Measurements from ENCODE around the gene NLRP11. TPM values are rescaled to one million over a fixed set of nuclear protein-coding genes. Genes with fewer than 3 reads are reported as not detected.

NLRP11 gene
- total RNA-seq = under 0.01 TPM
- polyA plus RNA-seq = 0.02 TPM
- long read RNA-seq, donor 1 = 0 reads
- long read RNA-seq, donor 2 = 0 reads
- long read RNA-seq, donor 3 = 0 reads
- long read RNA-seq, donor 4 = 0 reads
- long read RNA-seq, donor 5 = 0 reads
- long read RNA-seq, donor 6 = 0 reads
- long read RNA-seq, donor 7 = 0 reads
- long read RNA-seq, donor 8 = 0 reads
- long read RNA-seq, donor 9 = 0 reads
- long read RNA-seq, donor 10 = 0 reads

GRCh38 chr19:55831846-55832245 lies at the start of gene NLRP11:
NLRP11 (minus strand) TSS chr19:55831999; CDS start chr19:55818174, 13,825 bp downstream.
- H3K36me3 ChIP-seq (ENCODE audit: control insufficient read depth in 2 of 2, insufficient read depth in 2 of 2, low read length in 1 of 2) = no peaks in the 10 kb centered on the region
- H3K9me3 ChIP-seq (ENCODE audit: control insufficient read depth in 2 of 2, insufficient read depth in 1 of 2, low read length in 1 of 2) = peaks cover 0 to 8% of the 10 kb centered on the region in 2 donors
- H3K4me1 ChIP-seq (ENCODE audit: control insufficient read depth in 2 of 2, insufficient read depth in 2 of 2, low read length in 2 of 2) = no peaks in the 10 kb centered on the region
- no peaks in the 10 kb centered on the region for H3K27me3 ChIP-seq (ENCODE audit: control insufficient read depth in 2 of 2, insufficient read depth in 1 of 2, low read length in 1 of 2)
- no peak within 1 kb of the TSS for H3K4me3 ChIP-seq (ENCODE audit: low read length in 2 of 2)
- no peak within 1 kb of the TSS for H3K27ac ChIP-seq (ENCODE audit: low read depth in 1 of 2, low read length in 1 of 2)
- DNase-seq (ENCODE audit: low read depth in 6 of 9, low spot score in 9 of 9) = no peak
- 95% methylated on average over 10 of the region's 10 CpGs for WGBS

- DNase-seq (ENCODE audit: low read depth in 6 of 9, low spot score in 9 of 9) = no peak
- no peaks in the 10 kb centered on the region for H3K27me3 ChIP-seq (ENCODE audit: control insufficient read depth in 2 of 2, insufficient read depth in 1 of 2, low read length in 1 of 2)
- WGBS = 76% methylated on average over 3 of the region's 3 CpGs
These were observed 45.4 kb upstream of the NLRP11 start for GRCh38 chr19:55877211-55877610.

GRCh38 chr19:55870736-55871135 lies 38.9 kb upstream of the NLRP11 start:
- DNase-seq (ENCODE audit: low read depth in 6 of 9, low spot score in 9 of 9) = no peak
- H3K27me3 ChIP-seq (ENCODE audit: control insufficient read depth in 2 of 2, insufficient read depth in 1 of 2, low read length in 1 of 2) = no peaks in the 10 kb centered on the region
- no peak overlapping the region for H3K4me3 ChIP-seq (ENCODE audit: low read length in 2 of 2)
- no peaks in the 10 kb centered on the region for H3K4me1 ChIP-seq (ENCODE audit: control insufficient read depth in 2 of 2, insufficient read depth in 2 of 2, low read length in 2 of 2)
- H3K27ac ChIP-seq (ENCODE audit: low read depth in 1 of 2, low read length in 1 of 2) = no peak overlapping the region
- no peaks in the 10 kb centered on the region for H3K36me3 ChIP-seq (ENCODE audit: control insufficient read depth in 2 of 2, insufficient read depth in 2 of 2, low read length in 1 of 2)
- 90% methylated on average over 11 of the region's 11 CpGs for WGBS
- peaks cover 2 to 16% of the 10 kb centered on the region in 2 donors for H3K9me3 ChIP-seq (ENCODE audit: control insufficient read depth in 2 of 2, insufficient read depth in 1 of 2, low read length in 1 of 2)

More at GRCh38 chr19:55877211-55877610, 45.4 kb upstream of the NLRP11 start:
- no peaks in the 10 kb centered on the region for H3K36me3 ChIP-seq (ENCODE audit: control insufficient read depth in 2 of 2, insufficient read depth in 2 of 2, low read length in 1 of 2)
- H3K4me1 ChIP-seq (ENCODE audit: control insufficient read depth in 2 of 2, insufficient read depth in 2 of 2, low read length in 2 of 2) = no peaks in the 10 kb centered on the region
- H3K9me3 ChIP-seq (ENCODE audit: control insufficient read depth in 2 of 2, insufficient read depth in 1 of 2, low read length in 1 of 2) = peaks cover 7 to 12% of the 10 kb centered on the region in 2 donors
- no peak overlapping the region for H3K4me3 ChIP-seq (ENCODE audit: low read length in 2 of 2)
- H3K27ac ChIP-seq (ENCODE audit: low read depth in 1 of 2, low read length in 1 of 2) = no peak overlapping the region

GRCh38 chr19:55867101-55867500 lies 35.3 kb upstream of the NLRP11 start:
- Histone ChIP-seq H3K4me1 (ENCODE audit: control insufficient read depth in 2 of 2, insufficient read depth in 2 of 2, low read length in 2 of 2) (no peaks in the 10 kb centered on the region), H3K27ac (ENCODE audit: low read depth in 1 of 2, low read length in 1 of 2) (no peak overlapping the region), H3K27me3 (ENCODE audit: control insufficient read depth in 2 of 2, insufficient read depth in 1 of 2, low read length in 1 of 2) (no peaks in the 10 kb centered on the region), H3K9me3 (ENCODE audit: control insufficient read depth in 2 of 2, insufficient read depth in 1 of 2, low read length in 1 of 2) (peaks cover 2 to 16% of the 10 kb centered on the region in 2 donors), H3K4me3 (ENCODE audit: low read length in 2 of 2) (no peak overlapping the region), H3K36me3 (ENCODE audit: control insufficient read depth in 2 of 2, insufficient read depth in 2 of 2, low read length in 1 of 2) (no peaks in the 10 kb centered on the region)
- 97% methylated on average over 7 of the region's 7 CpGs for WGBS
- no peak for DNase-seq (ENCODE audit: low read depth in 6 of 9, low spot score in 9 of 9)

- Histone ChIP-seq H3K36me3 (ENCODE audit: control insufficient read depth in 2 of 2, insufficient read depth in 2 of 2, low read length in 1 of 2) (no peaks in the 10 kb centered on the region), H3K27ac (ENCODE audit: low read depth in 1 of 2, low read length in 1 of 2) (no peak overlapping the region), H3K27me3 (ENCODE audit: control insufficient read depth in 2 of 2, insufficient read depth in 1 of 2, low read length in 1 of 2) (no peaks in the 10 kb centered on the region), H3K4me3 (ENCODE audit: low read length in 2 of 2) (no peak overlapping the region), H3K9me3 (ENCODE audit: control insufficient read depth in 2 of 2, insufficient read depth in 1 of 2, low read length in 1 of 2) (peaks cover 2 to 14% of the 10 kb centered on the region in 2 donors), H3K4me1 (ENCODE audit: control insufficient read depth in 2 of 2, insufficient read depth in 2 of 2, low read length in 2 of 2) (no peaks in the 10 kb centered on the region)
- 63% methylated on average over 3 of the region's 3 CpGs for WGBS
- no peak for DNase-seq (ENCODE audit: low read depth in 6 of 9, low spot score in 9 of 9)
These were observed 34.7 kb upstream of the NLRP11 start for GRCh38 chr19:55866521-55866920.

GRCh38 chr19:55858969-55859368 lies 27.2 kb upstream of the NLRP11 start:
- DNase-seq (ENCODE audit: low read depth in 6 of 9, low spot score in 9 of 9) = no peak
- Histone ChIP-seq H3K4me1 (ENCODE audit: control insufficient read depth in 2 of 2, insufficient read depth in 2 of 2, low read length in 2 of 2) (no peaks in the 10 kb centered on the region), H3K9me3 (ENCODE audit: control insufficient read depth in 2 of 2, insufficient read depth in 1 of 2, low read length in 1 of 2) (peaks cover 3 to 16% of the 10 kb centered on the region in 2 donors), H3K36me3 (ENCODE audit: control insufficient read depth in 2 of 2, insufficient read depth in 2 of 2, low read length in 1 of 2) (no peaks in the 10 kb centered on the region), H3K27me3 (ENCODE audit: control insufficient read depth in 2 of 2, insufficient read depth in 1 of 2, low read length in 1 of 2) (no peaks in the 10 kb centered on the region), H3K27ac (ENCODE audit: low read depth in 1 of 2, low read length in 1 of 2) (no peak overlapping the region), H3K4me3 (ENCODE audit: low read length in 2 of 2) (no peak overlapping the region)
- 82% methylated on average over 5 of the region's 5 CpGs for WGBS

- no peaks in the 10 kb centered on the region for H3K4me1 ChIP-seq (ENCODE audit: control insufficient read depth in 2 of 2, insufficient read depth in 2 of 2, low read length in 2 of 2)
- no peaks in the 10 kb centered on the region for H3K36me3 ChIP-seq (ENCODE audit: control insufficient read depth in 2 of 2, insufficient read depth in 2 of 2, low read length in 1 of 2)
- WGBS = 95% methylated on average over 14 of the region's 14 CpGs
- peaks cover 3 to 20% of the 10 kb centered on the region in 2 donors for H3K9me3 ChIP-seq (ENCODE audit: control insufficient read depth in 2 of 2, insufficient read depth in 1 of 2, low read length in 1 of 2)
- no peaks in the 10 kb centered on the region for H3K27me3 ChIP-seq (ENCODE audit: control insufficient read depth in 2 of 2, insufficient read depth in 1 of 2, low read length in 1 of 2)
- no peak for DNase-seq (ENCODE audit: low read depth in 6 of 9, low spot score in 9 of 9)
- no peak overlapping the region for H3K4me3 ChIP-seq (ENCODE audit: low read length in 2 of 2)
- H3K27ac ChIP-seq (ENCODE audit: low read depth in 1 of 2, low read length in 1 of 2) = no peak overlapping the region
These were observed 26.6 kb upstream of the NLRP11 start for GRCh38 chr19:55858401-55858800.

- no peak for DNase-seq (ENCODE audit: low read depth in 6 of 9, low spot score in 9 of 9)
- no peaks in the 10 kb centered on the region for H3K4me1 ChIP-seq (ENCODE audit: control insufficient read depth in 2 of 2, insufficient read depth in 2 of 2, low read length in 2 of 2)
- no peak overlapping the region for H3K27ac ChIP-seq (ENCODE audit: low read depth in 1 of 2, low read length in 1 of 2)
- peaks cover 3 to 20% of the 10 kb centered on the region in 2 donors for H3K9me3 ChIP-seq (ENCODE audit: control insufficient read depth in 2 of 2, insufficient read depth in 1 of 2, low read length in 1 of 2)
- no peak overlapping the region for H3K4me3 ChIP-seq (ENCODE audit: low read length in 2 of 2)
- WGBS = 95% methylated on average over 23 of the region's 23 CpGs
- no peaks in the 10 kb centered on the region for H3K27me3 ChIP-seq (ENCODE audit: control insufficient read depth in 2 of 2, insufficient read depth in 1 of 2, low read length in 1 of 2)
- no peaks in the 10 kb centered on the region for H3K36me3 ChIP-seq (ENCODE audit: control insufficient read depth in 2 of 2, insufficient read depth in 2 of 2, low read length in 1 of 2)
These were observed 26.2 kb upstream of the NLRP11 start for GRCh38 chr19:55857974-55858373.

- H3K27ac ChIP-seq (ENCODE audit: low read depth in 1 of 2, low read length in 1 of 2) = no peak overlapping the region
- DNase-seq (ENCODE audit: low read depth in 6 of 9, low spot score in 9 of 9) = no peak
- 62% methylated on average over 4 of the region's 4 CpGs for WGBS
- no peaks in the 10 kb centered on the region for H3K4me1 ChIP-seq (ENCODE audit: control insufficient read depth in 2 of 2, insufficient read depth in 2 of 2, low read length in 2 of 2)
- no peaks in the 10 kb centered on the region for H3K36me3 ChIP-seq (ENCODE audit: control insufficient read depth in 2 of 2, insufficient read depth in 2 of 2, low read length in 1 of 2)
- H3K4me3 ChIP-seq (ENCODE audit: low read length in 2 of 2) = no peak overlapping the region
- peaks cover 3 to 20% of the 10 kb centered on the region in 2 donors for H3K9me3 ChIP-seq (ENCODE audit: control insufficient read depth in 2 of 2, insufficient read depth in 1 of 2, low read length in 1 of 2)
- H3K27me3 ChIP-seq (ENCODE audit: control insufficient read depth in 2 of 2, insufficient read depth in 1 of 2, low read length in 1 of 2) = no peaks in the 10 kb centered on the region
These were observed 25.4 kb upstream of the NLRP11 start for GRCh38 chr19:55857149-55857548.

Data from thymus (tissue), 14 donors.